ENCODE measurements around the gene NOBOX. TPM values are rescaled to one million over a fixed set of nuclear protein-coding genes. Genes with fewer than 3 reads are reported as not detected.

The NOBOX gene
- total and polyA plus RNA-seq, 3 donors from 2014 or later: 1.1 to 1.6 (median 1.6) TPM

DNA sequence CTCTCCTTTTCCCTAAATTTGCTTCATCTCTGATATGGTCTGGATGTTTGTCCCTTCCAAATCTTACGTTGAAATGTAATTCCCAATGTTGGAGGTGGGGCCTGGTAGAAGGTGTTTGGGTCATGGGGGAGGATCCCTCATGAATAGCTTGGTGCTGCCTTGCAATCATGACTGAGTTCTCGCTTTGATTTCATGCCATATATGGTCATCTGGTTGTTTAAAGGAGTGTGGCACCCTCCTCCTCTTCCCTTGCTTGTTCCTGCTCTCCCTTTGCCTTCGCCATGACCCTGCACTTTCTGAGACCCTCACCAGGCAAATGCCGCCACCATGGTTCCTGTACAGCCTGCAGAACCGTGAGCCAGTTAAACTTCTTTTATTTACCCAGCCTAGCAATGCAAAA, 14.5 kb downstream of the NOBOX start:
- Histone ChIP-seq H3K4me1 (peaks cover 6% of the 10 kb centered on the region), H3K36me3 (ENCODE audit: low read depth, missing control alignments) (no peaks in the 10 kb centered on the region), H3K4me3 (no peak overlapping the region), H3K9me3 (no peaks in the 10 kb centered on the region), H3K27ac (no peak overlapping the region), H3K27me3 (no peaks in the 10 kb centered on the region)
- no peak for TF ChIP-seq POLR2A (IDR thresholded peaks at IDR 0.05)
- TF ChIP-seq, protein P1, sequence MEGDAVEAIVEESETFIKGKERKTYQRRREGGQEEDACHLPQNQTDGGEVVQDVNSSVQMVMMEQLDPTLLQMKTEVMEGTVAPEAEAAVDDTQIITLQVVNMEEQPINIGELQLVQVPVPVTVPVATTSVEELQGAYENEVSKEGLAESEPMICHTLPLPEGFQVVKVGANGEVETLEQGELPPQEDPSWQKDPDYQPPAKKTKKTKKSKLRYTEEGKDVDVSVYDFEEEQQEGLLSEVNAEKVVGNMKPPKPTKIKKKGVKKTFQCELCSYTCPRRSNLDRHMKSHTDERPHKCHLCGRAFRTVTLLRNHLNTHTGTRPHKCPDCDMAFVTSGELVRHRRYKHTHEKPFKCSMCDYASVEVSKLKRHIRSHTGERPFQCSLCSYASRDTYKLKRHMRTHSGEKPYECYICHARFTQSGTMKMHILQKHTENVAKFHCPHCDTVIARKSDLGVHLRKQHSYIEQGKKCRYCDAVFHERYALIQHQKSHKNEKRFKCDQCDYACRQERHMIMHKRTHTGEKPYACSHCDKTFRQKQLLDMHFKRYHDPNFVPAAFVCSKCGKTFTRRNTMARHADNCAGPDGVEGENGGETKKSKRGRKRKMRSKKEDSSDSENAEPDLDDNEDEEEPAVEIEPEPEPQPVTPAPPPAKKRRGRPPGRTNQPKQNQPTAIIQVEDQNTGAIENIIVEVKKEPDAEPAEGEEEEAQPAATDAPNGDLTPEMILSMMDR (IDR thresholded peaks at IDR 0.05): no peak
- no peak for DNase-seq
- intact Hi-C loops (cut with DNase I; ENCODE audit: low total_unique reads): no loop called here
- 95 to 96% methylated on average over 5 of the region's 5 CpGs for WGBS, 2 donors

GRCh38 chr7:144386741-144387140, 16.8 kb downstream of the NOBOX start:
- Histone ChIP-seq H3K27ac (no peak overlapping the region), H3K36me3 (ENCODE audit: low read depth, missing control alignments) (no peaks in the 10 kb centered on the region), H3K4me3 (no peak overlapping the region), H3K4me1 (peaks cover 6% of the 10 kb centered on the region), H3K27me3 (no peaks in the 10 kb centered on the region), H3K9me3 (no peaks in the 10 kb centered on the region)
- DNase-seq: no peak
- intact Hi-C loops (cut with DNase I; ENCODE audit: low total_unique reads): no loop called here
- TF ChIP-seq POLR2A (IDR thresholded peaks at IDR 0.05): no peak
- TF ChIP-seq, protein P1 (IDR thresholded peaks at IDR 0.05): no peak

GRCh38 chr7:144384555-144385245, 18.8 kb downstream of the NOBOX start:
- Histone ChIP-seq H3K4me1 (no peaks in the 10 kb centered on the region), H3K4me3 (no peak overlapping the region), H3K9me3 (no peaks in the 10 kb centered on the region), H3K27me3 (no peaks in the 10 kb centered on the region), H3K36me3 (ENCODE audit: low read depth, missing control alignments) (no peaks in the 10 kb centered on the region), H3K27ac (no peak overlapping the region)
- TF ChIP-seq POLR2A (IDR thresholded peaks at IDR 0.05): no peak
- TF ChIP-seq, protein P1 (IDR thresholded peaks at IDR 0.05): no peak
- WGBS, 2 donors: 75 to 81% methylated on average over 12 of the region's 12 CpGs
- no peak for DNase-seq
- intact Hi-C loops (cut with DNase I; ENCODE audit: low total_unique reads): no loop called here

DNA sequence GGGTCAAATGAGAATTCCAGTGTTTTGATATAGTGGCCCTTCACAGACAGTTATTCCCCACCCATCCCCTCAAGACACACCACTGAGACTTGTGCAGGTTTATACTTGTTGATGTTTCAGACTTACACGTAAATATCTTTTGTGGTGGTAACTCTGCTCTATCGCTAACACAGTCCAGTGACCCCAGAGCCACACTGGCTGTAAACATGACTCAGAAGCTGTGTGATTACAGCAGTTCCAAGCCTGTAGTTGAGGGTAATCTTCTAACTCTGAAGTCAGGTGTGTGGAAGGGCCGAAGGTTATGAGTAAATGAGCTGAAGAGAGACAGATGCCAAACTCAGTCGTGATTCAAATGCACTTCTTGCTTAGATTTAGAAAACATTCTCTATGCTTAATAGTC, 19.4 kb downstream of the NOBOX start:
- Histone ChIP-seq H3K9me3 (no peaks in the 10 kb centered on the region), H3K36me3 (ENCODE audit: low read depth, missing control alignments) (no peaks in the 10 kb centered on the region), H3K27ac (no peak overlapping the region), H3K4me3 (no peak overlapping the region), H3K27me3 (no peaks in the 10 kb centered on the region), H3K4me1 (no peaks in the 10 kb centered on the region)
- TF ChIP-seq, protein P1 (IDR thresholded peaks at IDR 0.05): no peak
- no peak for TF ChIP-seq POLR2A (IDR thresholded peaks at IDR 0.05)
- intact Hi-C loops (cut with DNase I; ENCODE audit: low total_unique reads): no loop called here
- WGBS, 2 donors: 80 to 86% methylated on average over 4 of the region's 4 CpGs
- DNase-seq: no peak

DNA sequence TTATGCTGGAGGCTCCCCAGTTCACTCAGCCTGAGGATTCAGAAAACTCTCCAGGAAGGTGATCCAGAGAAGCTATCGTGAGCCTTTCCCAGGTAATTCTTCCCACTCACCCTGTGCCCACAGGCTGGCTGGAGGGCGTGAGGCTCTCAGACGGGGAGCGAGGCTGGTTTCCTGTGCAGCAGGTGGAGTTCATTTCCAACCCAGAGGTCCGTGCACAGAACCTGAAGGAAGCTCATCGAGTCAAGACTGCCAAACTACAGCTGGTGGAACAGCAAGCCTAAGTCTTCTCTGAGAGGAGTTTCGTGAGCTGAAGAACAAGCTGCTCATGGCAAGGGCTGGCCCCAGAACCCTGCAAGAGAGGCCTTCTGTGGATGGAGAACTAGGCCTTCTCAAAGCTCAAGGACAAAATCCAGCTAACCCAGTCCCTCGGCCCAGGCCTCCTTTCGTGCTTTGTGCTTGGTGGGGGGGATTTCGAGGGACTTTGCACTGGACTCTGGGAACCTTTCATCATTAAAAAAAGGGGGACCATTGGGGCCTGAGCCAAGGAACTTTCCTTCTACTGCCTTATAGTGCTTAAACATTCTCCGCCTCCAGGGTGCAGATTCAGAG, 23.6 kb downstream of the NOBOX start:
- no peaks in the 10 kb centered on the region for H3K36me3 ChIP-seq (ENCODE audit: low read depth, missing control alignments)
- H3K27ac ChIP-seq: no peak overlapping the region
- H3K4me3 ChIP-seq: no peak overlapping the region
- H3K9me3 ChIP-seq: no peaks in the 10 kb centered on the region
- no peaks in the 10 kb centered on the region for H3K4me1 ChIP-seq
- DNase-seq: no peak
- TF ChIP-seq, protein P1 (IDR thresholded peaks at IDR 0.05): no peak
- no peak for TF ChIP-seq POLR2A (IDR thresholded peaks at IDR 0.05)
- H3K27me3 ChIP-seq: no peaks in the 10 kb centered on the region
- intact Hi-C loops (cut with DNase I; ENCODE audit: low total_unique reads): no loop called here
- 90 to 92% methylated on average over 5 to 11 of the region's 11 CpGs for WGBS, 2 donors
